ENCODE measurements around the gene PARD3B. TPM values are rescaled to one million over a fixed set of nuclear protein-coding genes. Genes with fewer than 3 reads are reported as not detected.
A peak's percentile ranks its signal among the peaks of the same experiment; 100 is the strongest.

The PARD3B gene
- total RNA-seq, 2 experiments from 2014 or later, result 0.49 to 1.1 TPM

DNA sequence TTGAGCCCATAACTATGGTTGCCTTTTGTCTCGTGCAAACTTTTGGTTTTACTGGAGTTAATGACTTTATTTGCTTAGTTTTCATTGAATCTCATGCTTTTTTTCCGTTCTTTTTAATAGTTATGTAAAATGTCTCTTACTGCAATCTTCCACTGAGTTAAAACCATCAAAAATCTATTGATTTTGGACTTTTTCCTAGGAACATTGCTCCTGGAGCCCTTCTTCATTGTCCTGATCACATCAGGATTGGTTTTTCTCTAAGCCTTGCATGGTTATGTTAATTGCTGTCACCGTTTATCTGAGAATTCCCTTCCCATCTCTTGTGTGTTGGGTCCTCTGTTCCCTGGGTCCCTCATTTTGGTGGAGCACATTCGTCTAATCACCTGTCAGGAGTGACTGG is 125.5 kb downstream of the PARD3B start:
- H3K36me3 Mint-ChIP-seq, result no peaks in the 10 kb centered on the region
- no peaks in the 10 kb centered on the region for H3K4me1 Mint-ChIP-seq
- H3K27ac Mint-ChIP-seq, result no peak overlapping the region
- no peak for DNase-seq
- H3K27me3 Mint-ChIP-seq, result no peaks in the 10 kb centered on the region
- no peak overlapping the region for H3K4me3 Mint-ChIP-seq
- H3K9me3 Mint-ChIP-seq, result no peaks in the 10 kb centered on the region

DNA sequence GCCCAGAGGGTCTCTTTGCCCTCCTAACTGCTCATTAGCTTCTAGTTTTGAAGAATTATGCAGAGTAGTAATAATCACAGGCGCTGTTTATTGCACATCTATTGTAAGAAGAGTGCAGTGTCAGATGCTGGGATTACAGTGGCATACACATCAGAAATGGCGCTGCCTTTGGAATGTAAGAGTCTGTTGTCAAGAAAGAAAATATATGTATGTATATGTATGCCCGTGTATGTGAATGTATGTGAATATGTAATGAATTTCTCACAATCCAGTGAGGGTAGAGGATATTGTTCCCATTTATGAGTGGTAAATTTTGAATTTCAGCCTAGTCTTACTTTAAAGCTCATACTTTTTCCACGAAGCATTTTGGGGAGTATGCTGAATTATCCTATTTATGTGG is 127.5 kb downstream of the PARD3B start:
- H3K4me3 Mint-ChIP-seq, result no peak overlapping the region
- H3K27me3 Mint-ChIP-seq, result no peaks in the 10 kb centered on the region
- no peaks in the 10 kb centered on the region for H3K9me3 Mint-ChIP-seq
- DNase-seq, result no peak
- H3K27ac Mint-ChIP-seq, result no peak overlapping the region
- H3K36me3 Mint-ChIP-seq, result no peaks in the 10 kb centered on the region
- no peaks in the 10 kb centered on the region for H3K4me1 Mint-ChIP-seq

DNA sequence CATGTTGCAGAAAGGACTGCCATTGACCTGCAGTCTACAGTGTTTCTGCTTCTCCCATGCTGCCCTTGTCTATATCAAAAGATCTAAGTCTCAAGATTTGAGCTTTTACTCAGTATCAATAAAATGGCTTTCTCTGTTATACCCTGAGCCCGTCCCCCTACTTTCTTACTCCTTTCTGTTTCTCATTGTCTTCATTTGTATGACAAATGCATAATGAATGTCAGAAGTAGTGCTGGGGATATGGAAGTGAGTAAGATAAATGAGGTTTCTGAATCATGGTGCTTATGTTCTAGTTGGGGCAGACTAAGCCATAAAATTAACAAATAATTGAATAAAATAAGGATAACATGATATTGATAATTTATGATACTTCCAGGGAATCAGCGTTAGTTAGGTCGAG is 128.6 kb downstream of the PARD3B start:
- no peaks in the 10 kb centered on the region for H3K36me3 Mint-ChIP-seq
- H3K9me3 Mint-ChIP-seq, result no peaks in the 10 kb centered on the region
- no peak overlapping the region for H3K27ac Mint-ChIP-seq
- DNase-seq, result no peak
- H3K4me3 Mint-ChIP-seq, result no peak overlapping the region
- H3K4me1 Mint-ChIP-seq, result no peaks in the 10 kb centered on the region
- no peaks in the 10 kb centered on the region for H3K27me3 Mint-ChIP-seq

DNA sequence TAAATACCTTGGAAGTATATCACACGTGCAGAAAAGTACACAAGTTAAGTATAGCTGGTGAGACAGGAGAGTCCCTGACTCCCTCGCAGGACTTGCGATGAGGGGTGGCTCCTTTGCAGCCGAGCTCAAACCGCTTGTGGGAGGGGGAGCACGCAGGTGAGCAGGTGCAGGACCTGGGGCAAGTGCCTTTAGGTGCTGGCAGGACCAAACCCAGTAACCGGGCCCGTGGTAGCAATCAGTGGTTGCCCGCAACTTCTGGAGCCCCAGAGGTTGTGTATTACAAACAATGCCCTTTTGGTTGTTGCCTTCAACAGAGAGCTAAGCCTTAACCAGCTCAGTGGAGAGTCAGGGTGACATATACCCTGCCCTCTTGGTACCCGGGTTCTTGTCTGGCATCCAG is 132.8 kb downstream of the PARD3B start:
- Mint-ChIP-seq H3K9me3 (no peaks in the 10 kb centered on the region), H3K4me3 (no peak overlapping the region), H3K4me1 (no peaks in the 10 kb centered on the region), H3K27ac (no peak overlapping the region), H3K36me3 (no peaks in the 10 kb centered on the region), H3K27me3 (no peaks in the 10 kb centered on the region)
- no peak for DNase-seq

DNA sequence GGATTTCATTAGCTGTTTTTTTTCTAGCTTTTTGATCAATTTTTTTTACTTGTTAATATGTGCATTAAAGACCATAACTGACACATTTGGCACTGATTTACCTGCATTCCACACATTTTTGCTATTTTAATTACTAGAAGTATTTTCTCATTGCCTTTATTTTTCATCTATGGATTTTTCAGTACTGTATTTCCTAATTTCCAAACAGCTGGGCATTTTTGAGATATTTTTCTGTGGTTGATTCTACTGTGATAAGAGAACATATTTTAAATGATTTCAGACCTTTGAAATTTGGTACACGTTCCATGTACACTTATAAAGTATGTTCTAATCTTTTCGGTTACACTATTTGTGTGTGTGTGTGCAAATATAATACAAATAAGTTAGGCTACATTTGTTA is 135.3 kb downstream of the PARD3B start:
- Mint-ChIP-seq H3K27ac (no peak overlapping the region), H3K9me3 (no peaks in the 10 kb centered on the region), H3K27me3 (no peaks in the 10 kb centered on the region), H3K36me3 (no peaks in the 10 kb centered on the region), H3K4me3 (no peak overlapping the region), H3K4me1 (no peaks in the 10 kb centered on the region)
- no peak for DNase-seq

DNA sequence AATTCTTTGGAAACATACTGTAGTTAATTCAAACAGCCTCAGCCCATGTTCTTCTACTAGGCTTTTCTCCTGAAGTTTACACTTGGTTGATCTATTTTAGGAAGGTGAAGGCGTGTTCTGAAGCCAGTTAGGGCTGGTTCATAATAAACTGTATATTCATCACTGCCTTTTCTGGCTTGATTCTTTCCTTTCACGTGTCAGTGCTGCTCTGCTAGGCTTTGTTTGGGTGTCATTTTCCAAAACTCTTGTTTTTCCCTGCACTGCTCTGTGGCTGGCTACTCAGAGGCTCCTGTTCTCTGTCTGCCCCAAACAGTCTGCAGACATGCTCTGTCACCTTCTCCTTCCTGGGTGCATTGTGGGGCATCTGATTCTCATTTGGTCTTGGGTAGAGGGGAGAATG is 136.1 kb downstream of the PARD3B start:
- Mint-ChIP-seq H3K9me3 (no peaks in the 10 kb centered on the region), H3K4me1 (no peaks in the 10 kb centered on the region), H3K4me3 (no peak overlapping the region), H3K27ac (no peak overlapping the region), H3K36me3 (no peaks in the 10 kb centered on the region), H3K27me3 (no peaks in the 10 kb centered on the region)
- DNase-seq, result no peak

GRCh38 chr2:204683384-204683783 is 138.1 kb downstream of the PARD3B start:
- no peak for DNase-seq
- no peak overlapping the region for H3K27ac Mint-ChIP-seq
- no peaks in the 10 kb centered on the region for H3K9me3 Mint-ChIP-seq
- H3K4me3 Mint-ChIP-seq, result no peak overlapping the region
- no peaks in the 10 kb centered on the region for H3K27me3 Mint-ChIP-seq
- H3K4me1 Mint-ChIP-seq, result no peaks in the 10 kb centered on the region
- no peaks in the 10 kb centered on the region for H3K36me3 Mint-ChIP-seq

GRCh38 chr2:204686406-204686805 is 141.1 kb downstream of the PARD3B start:
- no peak overlapping the region for H3K4me3 Mint-ChIP-seq
- no peaks in the 10 kb centered on the region for H3K4me1 Mint-ChIP-seq
- H3K36me3 Mint-ChIP-seq, result no peaks in the 10 kb centered on the region

GRCh38 chr2:204687776-204688175 is 142.5 kb downstream of the PARD3B start:
- Mint-ChIP-seq H3K27ac (no peak overlapping the region), H3K36me3 (no peaks in the 10 kb centered on the region), H3K4me3 (no peak overlapping the region), H3K9me3 (no peaks in the 10 kb centered on the region), H3K27me3 (no peaks in the 10 kb centered on the region), H3K4me1 (peaks cover 2% of the 10 kb centered on the region)
- no peak for DNase-seq

More at GRCh38 chr2:204686406-204686805, 141.1 kb downstream of the PARD3B start:
- no peak for DNase-seq
- Mint-ChIP-seq H3K27ac (no peak overlapping the region), H3K9me3 (no peaks in the 10 kb centered on the region), H3K27me3 (no peaks in the 10 kb centered on the region)

DNA sequence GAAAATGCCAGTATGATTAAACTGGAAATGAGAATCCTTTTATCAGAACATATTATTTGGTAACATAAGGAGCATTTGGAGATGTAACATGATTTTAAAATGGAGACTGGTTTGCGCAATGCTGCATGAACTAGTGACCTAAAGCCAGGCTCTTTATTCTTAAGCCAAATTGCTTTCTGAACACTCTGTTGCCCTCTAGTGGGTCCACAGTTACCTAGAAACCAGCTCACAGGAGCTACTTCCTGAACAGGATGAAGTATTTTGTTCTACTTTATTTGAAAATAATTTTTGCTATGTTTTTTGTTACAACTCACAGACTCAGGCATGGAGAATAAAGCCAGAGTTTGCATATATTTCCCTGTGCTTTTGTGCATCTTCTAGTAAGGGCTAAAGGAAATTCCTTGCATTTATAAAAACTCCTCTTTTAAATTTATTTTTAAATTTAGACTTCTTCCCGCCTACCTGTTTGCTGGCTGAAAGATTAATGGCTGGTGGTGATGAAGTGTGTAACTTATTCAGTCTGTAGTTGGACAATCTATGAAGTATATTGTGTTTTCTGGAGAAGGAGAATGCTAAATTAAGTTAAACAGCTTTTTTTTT is 146.7 kb downstream of the PARD3B start:
- no peaks in the 10 kb centered on the region for H3K36me3 Mint-ChIP-seq
- H3K4me1 Mint-ChIP-seq, result peaks cover 3% of the 10 kb centered on the region
- H3K4me3 Mint-ChIP-seq, result no peak overlapping the region
- H3K27me3 Mint-ChIP-seq, result no peaks in the 10 kb centered on the region
- H3K9me3 Mint-ChIP-seq, result no peaks in the 10 kb centered on the region
- peak; percentile 4 for DNase-seq
- H3K27ac Mint-ChIP-seq, result no peak overlapping the region

DNA sequence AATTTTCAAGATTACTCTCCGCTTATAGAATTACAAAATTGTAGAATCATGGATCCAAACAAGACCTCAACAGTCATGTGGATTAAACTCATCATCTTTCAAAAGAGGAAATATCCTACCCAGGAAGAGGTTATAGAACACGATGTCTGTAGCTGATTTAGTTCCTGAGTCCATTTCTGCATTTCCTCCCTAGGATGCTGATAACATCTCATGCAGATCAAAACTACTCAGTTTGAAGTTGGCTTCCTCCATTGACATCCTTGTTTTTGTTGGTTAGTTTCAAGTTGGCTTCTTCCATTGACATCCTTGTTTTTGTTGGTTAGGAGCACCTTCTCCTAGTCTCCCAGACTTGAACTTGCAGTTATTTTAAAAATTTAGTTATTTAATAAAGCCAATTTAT is 147.5 kb downstream of the PARD3B start:
- no peak for DNase-seq
- Mint-ChIP-seq H3K4me1 (peaks cover 3% of the 10 kb centered on the region), H3K36me3 (no peaks in the 10 kb centered on the region), H3K27ac (no peak overlapping the region), H3K9me3 (no peaks in the 10 kb centered on the region), H3K27me3 (no peaks in the 10 kb centered on the region), H3K4me3 (no peak overlapping the region)

- no peaks in the 10 kb centered on the region for H3K36me3 Mint-ChIP-seq
- no peaks in the 10 kb centered on the region for H3K9me3 Mint-ChIP-seq
- H3K27ac Mint-ChIP-seq, result no peak overlapping the region
- no peak for DNase-seq
- peaks cover 3% of the 10 kb centered on the region for H3K4me1 Mint-ChIP-seq
- H3K4me3 Mint-ChIP-seq, result no peak overlapping the region
- no peaks in the 10 kb centered on the region for H3K27me3 Mint-ChIP-seq
These were observed 148.0 kb downstream of the PARD3B start for GRCh38 chr2:204693262-204693661.

DNA sequence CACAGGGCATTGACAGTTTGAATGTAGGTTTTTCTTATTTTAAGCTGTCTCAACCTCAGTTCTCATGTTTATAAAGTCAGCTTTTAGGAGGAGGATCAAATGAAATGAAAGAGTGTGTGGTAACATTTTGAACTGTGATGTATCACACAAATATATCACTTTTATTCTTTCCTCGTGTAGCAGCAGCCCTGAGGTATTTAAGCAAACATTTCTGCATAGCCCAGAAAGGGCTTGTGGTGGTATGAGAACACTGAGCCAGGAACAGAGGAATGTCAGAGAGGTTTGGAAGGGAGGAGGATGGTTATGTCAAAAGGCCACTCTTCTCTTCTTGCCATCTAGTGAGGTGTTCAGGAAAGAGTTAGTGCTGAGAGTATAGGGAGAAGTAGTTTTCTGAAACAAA is 150.2 kb downstream of the PARD3B start:
- Mint-ChIP-seq H3K36me3 (no peaks in the 10 kb centered on the region), H3K4me3 (no peak overlapping the region), H3K27me3 (no peaks in the 10 kb centered on the region), H3K9me3 (no peaks in the 10 kb centered on the region), H3K4me1 (peaks cover 3% of the 10 kb centered on the region), H3K27ac (no peak overlapping the region)
- no peak for DNase-seq

DNA sequence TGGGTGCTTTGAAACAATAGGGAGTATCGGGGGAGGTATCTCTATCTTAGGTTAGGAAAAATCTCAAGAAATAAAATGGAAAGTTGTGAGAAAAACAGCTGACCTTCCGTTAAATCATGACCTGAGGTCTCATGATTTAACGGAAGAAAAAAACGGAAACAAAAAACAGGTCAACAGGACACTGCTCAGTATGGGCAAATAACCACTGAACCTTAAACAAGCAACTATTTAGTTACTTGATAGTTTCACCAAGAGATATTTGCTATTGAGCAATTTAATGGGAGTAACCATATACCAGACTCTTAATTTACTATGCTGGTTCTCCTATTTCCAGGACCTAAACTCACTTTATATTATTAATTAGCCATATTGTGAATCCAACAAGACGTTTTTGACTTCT is 150.8 kb downstream of the PARD3B start:
- H3K4me1 Mint-ChIP-seq, result peaks cover 3% of the 10 kb centered on the region
- H3K9me3 Mint-ChIP-seq, result no peaks in the 10 kb centered on the region
- H3K36me3 Mint-ChIP-seq, result no peaks in the 10 kb centered on the region

DNA sequence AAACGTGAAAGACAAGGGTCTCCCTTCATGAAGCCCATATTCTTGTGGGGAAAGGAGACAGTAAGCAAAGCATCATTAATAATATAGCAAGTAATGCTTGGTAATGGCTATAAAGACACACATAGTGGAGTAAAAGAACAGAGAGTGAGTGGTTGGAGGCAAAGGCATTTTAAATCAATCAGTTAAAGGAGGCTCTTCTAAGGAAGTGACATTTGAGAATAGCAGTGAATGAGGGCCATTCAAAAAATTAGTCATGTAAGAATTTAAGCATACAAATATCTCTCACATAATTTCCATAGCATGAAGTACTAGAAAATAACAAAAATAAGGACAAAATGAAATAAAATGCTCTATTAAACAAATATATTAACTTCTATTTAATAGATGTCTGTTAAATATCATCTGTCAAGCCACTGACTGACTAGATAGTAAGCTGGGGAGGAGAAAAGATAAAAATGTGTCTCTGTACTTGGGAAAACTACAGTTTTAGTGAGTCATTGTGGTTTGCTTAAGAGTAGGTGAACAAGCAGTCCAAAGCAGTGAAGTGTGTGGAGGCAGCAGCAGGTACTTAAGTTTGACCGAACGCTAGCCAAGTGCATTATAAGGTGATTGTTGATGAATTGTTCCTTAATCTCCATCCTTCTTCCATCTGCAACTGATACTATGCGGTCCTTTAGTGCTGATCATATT is 160.1 kb downstream of the PARD3B start:
- Mint-ChIP-seq H3K4me1 (no peaks in the 10 kb centered on the region), H3K9me3 (no peaks in the 10 kb centered on the region), H3K36me3 (no peaks in the 10 kb centered on the region), H3K4me3 (no peak overlapping the region), H3K27me3 (no peaks in the 10 kb centered on the region), H3K27ac (no peak overlapping the region)
- DNase-seq, result no peak

More for the DNA sequence above, 150.8 kb downstream of the PARD3B start:
- no peak overlapping the region for H3K4me3 Mint-ChIP-seq
- no peak overlapping the region for H3K27ac Mint-ChIP-seq
- DNase-seq, result no peak
- H3K27me3 Mint-ChIP-seq, result no peaks in the 10 kb centered on the region

- no peak overlapping the region for H3K4me3 Mint-ChIP-seq
- H3K4me1 Mint-ChIP-seq, result no peaks in the 10 kb centered on the region
- no peaks in the 10 kb centered on the region for H3K36me3 Mint-ChIP-seq
- H3K9me3 Mint-ChIP-seq, result no peaks in the 10 kb centered on the region
- no peak for DNase-seq
- no peak overlapping the region for H3K27ac Mint-ChIP-seq
- H3K27me3 Mint-ChIP-seq, result no peaks in the 10 kb centered on the region
These were observed 161.7 kb downstream of the PARD3B start for GRCh38 chr2:204706939-204707338.

Measured in activated naive CD8-positive, alpha-beta T cell treated with anti-CD3 and anti-CD28 coated beads for 36 hours (primary cell).